ENCODE measurements around the gene GPRASP2.

The GPRASP2 gene

GRCh38 chrX:102745857-102746584, 33.8 kb downstream of the GPRASP2 start:
- DNase-seq: peak; percentile 13

- no peak for DNase-seq
These were observed 53.0 kb downstream of the GPRASP2 start for GRCh38 chrX:102765217-102765616.

DNA sequence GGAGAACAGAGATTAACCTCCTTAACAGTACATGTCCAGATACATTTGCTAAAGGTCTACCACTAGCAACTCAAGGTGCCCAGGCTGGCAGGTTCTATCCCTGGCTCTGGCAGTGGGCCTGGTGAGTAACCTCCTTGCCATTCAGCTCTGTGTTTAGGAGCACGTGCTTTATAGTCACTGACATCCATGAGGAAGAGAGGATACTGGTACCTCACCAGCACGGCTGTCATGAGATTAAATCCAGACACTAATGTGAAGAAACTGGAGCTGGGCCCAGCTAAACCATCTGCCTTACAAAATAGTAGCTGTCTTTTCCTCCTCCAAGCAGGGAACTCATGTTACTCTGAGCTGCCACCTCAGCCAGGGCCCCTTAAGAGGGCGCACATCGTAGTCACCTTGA, 53.6 kb downstream of the GPRASP2 start:
- DNase-seq: no peak

DNA sequence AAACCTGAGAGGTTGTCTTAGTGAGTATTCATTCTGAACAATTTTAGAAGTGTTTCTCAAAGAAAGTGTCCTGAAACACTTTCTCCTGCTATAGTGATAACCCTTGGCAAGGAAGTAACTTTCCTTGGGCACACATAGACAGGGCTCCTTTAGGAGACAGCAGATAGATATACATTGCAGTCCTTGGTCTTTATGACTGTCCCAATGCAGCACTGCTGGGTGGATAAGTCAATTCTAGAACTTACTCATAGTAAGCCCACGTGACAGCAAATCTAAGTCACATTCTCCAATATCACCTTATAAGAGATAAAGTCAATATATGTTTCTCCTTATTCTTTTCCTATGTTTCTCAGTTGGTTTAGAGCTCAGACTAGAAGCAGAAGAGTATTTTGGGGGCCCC, 55.0 kb downstream of the GPRASP2 start:
- no peak for DNase-seq
